H1 (cell line): ENCODE measurements around the gene ZNF521. TPM values are rescaled to one million over a fixed set of nuclear protein-coding genes. Genes with fewer than 3 reads are reported as not detected.

ENCODE experiments used
- EZH2 ChIP-seq: fragments of 200-600 bp; sonication (generic); IDR thresholded peaks from 2 replicates; pipeline ENCODE4 v1.7.1; 2012; ENCODE audit warnings: low read depth, mild to moderate bottlenecking, moderate library complexity, low read length, inconsistent platforms; ENCODE audit not compliant: severe bottlenecking
- polyA plus RNA-seq, 7 experiments: library from polyadenylated mRNA; depleted of rRNA in 3 of 7; stranded (reverse) in 5 of 7; unstranded in 2 of 7; fragments of >200 nt in 5 of 7; fragments of 200-250 nt in 2 of 7; gene quantifications; 1 replicate in 5 of 7; 2 replicates in 1 of 7; 4 replicates in 1 of 7; pipeline versions ENCODE4 v1.2.1 to v1.2.3, GENCODE V29; 2011 to 2013; ENCODE audit warnings: missing spikeins in 2 of 7, mixed read lengths in 2 of 7
- total RNA-seq: library from RNA; stranded (reverse); fragmentation: NEBNext Ultra II Directional; extraction: Animal tissue kit (Norgen Biotek cat#: 25700); gene quantifications from 2 replicates; pipeline ENCODE4 v1.2.1, GENCODE V29; 2021

Gene ZNF521
- total and polyA plus RNA-seq, 2 of the 8 experiments (the other 6 are each of a cell fraction or from before 2014, with no cell fraction given), result 9.5 to 15.8 TPM

DNA sequence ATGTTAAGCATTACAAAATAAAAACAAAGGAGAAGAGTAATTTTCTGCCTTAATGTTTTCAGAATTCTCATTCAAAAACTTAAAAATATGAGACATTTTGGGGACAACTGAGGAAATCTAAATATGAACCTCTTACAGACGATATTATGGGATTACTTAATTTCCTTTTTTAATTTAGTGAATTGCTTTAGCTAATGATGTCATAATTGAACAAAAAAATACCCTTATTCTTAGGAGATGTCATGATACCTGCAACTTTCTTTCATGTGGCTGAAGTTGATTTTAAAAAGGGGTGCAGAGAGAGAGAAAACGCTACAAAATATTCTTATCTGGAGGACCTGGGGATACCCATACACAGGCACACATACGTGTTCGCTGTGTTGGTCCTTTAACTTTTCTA is 129.3 kb downstream of the ZNF521 start (continued):
- TF ChIP-seq EZH2, result no peak
